Panc1 (cell line): ENCODE measurements around the gene AMN1. TPM values are rescaled to one million over a fixed set of nuclear protein-coding genes. Genes with fewer than 3 reads are reported as not detected.

Experiments
- ATAC-seq: fragments of 200-7000 bp; cut with Tn5 transposase; 2 replicates; pipeline ENCODE4 v1.9.1; 2020; ENCODE audit warnings: mild to moderate bottlenecking, moderate library complexity
- BruUV-seq: library from RNA; stranded (reverse); fragments of 400-500 nt; replicated peaks from 2 replicates; lab custom pipeline; 2021; lab: Mats Ljungman, UMichigan
- CTCF ChIA-PET: fragments of 300-600 bp; sonication (Branson Sonifier 250); formaldehyde crosslinking; loops from one replicate; lab custom pipeline; 2022; ENCODE audit warnings: antibody characterized with exemption; lab: Charles Lee
- POLR2A ChIA-PET: fragments of 300-600 bp; sonication (Branson Sonifier 250); formaldehyde crosslinking; loops from one replicate; lab custom pipeline; 2022; ENCODE audit warnings: antibody characterized with exemption; lab: Charles Lee
- DNase-seq: peaks from one replicate; pipeline ENCODE4 v3.0.0-alpha.2; 2010; ENCODE audit warnings: low read depth, low spot score
- H3K27ac ChIP-seq: 2 replicates; pipeline ENCODE4 v1.5.1; 2011; ENCODE audit warnings: mild to moderate bottlenecking, low read length, inconsistent platforms
- H3K27me3 ChIP-seq: fragments of 200-500 bp; sonication (Bioruptor generic); 2 replicates; pipeline ENCODE4 v1.6.0; 2014; ENCODE audit warnings: low read length, inconsistent platforms; ENCODE audit not compliant: control insufficient read depth, insufficient read depth
- H3K36me3 ChIP-seq: fragments of 200-500 bp; sonication (Bioruptor generic); 2 replicates; pipeline ENCODE4 v1.5.1; 2014; ENCODE audit warnings: inconsistent platforms, mild to moderate bottlenecking, low read length, moderate library complexity; ENCODE audit not compliant: control insufficient read depth, insufficient read depth
- H3K4me1 ChIP-seq: 2 replicates; pipeline ENCODE4 v1.5.1; 2011; ENCODE audit warnings: inconsistent platforms, mild to moderate bottlenecking, low read length, moderate library complexity; ENCODE audit not compliant: control insufficient read depth, insufficient read depth
- H3K4me3 ChIP-seq, 2 experiments: 2 replicates each; pipeline ENCODE4 v1.5.1; 2011 to 2012; ENCODE audit warnings: low read depth in 2 of 2, low read length in 2 of 2, mild to moderate bottlenecking in 2 of 2, inconsistent platforms in 1 of 2, moderate library complexity in 1 of 2
- H3K9me3 ChIP-seq: fragments of 200-500 bp; sonication (Bioruptor generic); 2 replicates; pipeline ENCODE4 v1.5.1; 2014; ENCODE audit warnings: low read depth, mild to moderate bottlenecking, inconsistent platforms, low read length, moderate library complexity; ENCODE audit not compliant: control insufficient read depth, insufficient read depth
- CTCF ChIP-seq: fragments of 450-650 bp; IDR thresholded peaks from 2 replicates; pipeline ENCODE4 v1.5.1; 2017; ENCODE audit warnings: mild to moderate bottlenecking
- POLR2AphosphoS5 ChIP-seq: IDR thresholded peaks from 2 replicates; pipeline ENCODE4 v1.6.1; 2012; ENCODE audit warnings: mild to moderate bottlenecking, low read depth, low read length, moderate library complexity
- SIN3A ChIP-seq: IDR thresholded peaks from 2 replicates; pipeline ENCODE4 v1.6.1; 2012; ENCODE audit warnings: low read depth, mild to moderate bottlenecking, low read length, moderate library complexity, borderline replicate concordance; ENCODE audit not compliant: insufficient read depth
- TCF7L2 ChIP-seq: IDR thresholded peaks from 2 replicates; pipeline ENCODE4 v1.6.1; 2011; ENCODE audit warnings: mild to moderate bottlenecking, low read depth, low read length, inconsistent platforms
- in situ Hi-C: cut with HindIII; loops from 2 replicates; pipeline ENCODE4 v1.10.0; 2016; ENCODE audit warnings: low sequenced_read_pairs, low pct_unique_long_range_greater_than_20kb
- intact Hi-C: fragments of 100-400 bp; cut with micrococcal nuclease; formaldehyde crosslinking; loops from one replicate; pipeline ENCODE4 v1.10.0; 2022; ENCODE audit not compliant: unreplicated experiment
- total RNA-seq: library from RNA; stranded (reverse); gene quantifications from one replicate; pipeline ENCODE4 v1.2.1, GENCODE V29; 2021; ENCODE audit not compliant: unreplicated experiment
- TF ChIP-seq, protein P1 (sequence below), 2 experiments: IDR thresholded peaks; 2 replicates each; pipeline ENCODE4 v1.6.1; 2011 to 2012; ENCODE audit warnings: low read depth in 2 of 2, control low read depth in 1 of 2, low read length in 1 of 2, mild to moderate bottlenecking in 1 of 2, moderate library complexity in 1 of 2; ENCODE audit not compliant: insufficient read depth in 1 of 2

AMN1 gene
- total RNA-seq, 1 experiment from 2014 or later: 16.4 TPM

DNA sequence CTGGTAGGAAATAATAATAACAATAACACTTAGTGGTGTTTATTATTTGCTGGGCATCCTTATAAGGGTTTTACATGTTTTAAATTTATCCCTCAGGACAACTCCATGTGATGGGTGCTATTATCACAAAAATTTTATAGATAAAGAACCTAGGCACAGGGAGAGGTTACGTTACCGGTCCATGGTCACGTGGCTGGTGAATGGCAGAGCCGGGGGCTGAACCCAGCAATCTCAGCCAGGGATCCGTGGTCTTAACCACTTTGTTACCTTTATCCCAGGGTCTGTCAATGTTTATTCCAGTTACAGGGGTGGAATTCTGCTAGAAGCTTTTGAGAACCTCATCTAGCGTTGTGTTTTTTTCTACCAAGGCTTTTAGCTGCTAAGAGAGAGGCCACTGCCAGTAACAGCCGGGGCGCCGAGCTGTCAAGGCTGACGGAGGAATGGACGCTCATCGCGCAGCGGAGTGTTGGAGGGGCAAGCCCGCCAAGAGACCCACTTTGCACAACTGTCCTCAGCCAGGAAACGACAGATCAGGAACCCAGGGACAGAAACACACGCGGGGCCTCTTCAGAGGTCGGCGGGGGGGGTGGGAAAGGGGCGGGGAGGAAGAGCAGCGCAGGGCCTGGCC, 418 bp downstream of the AMN1 start:
- H3K4me1 ChIP-seq: peaks cover 22% of the 10 kb centered on the region
- DNase-seq (no peak), ATAC-seq (peak; percentile 39)
- TF ChIP-seq TCF7L2: no peak
- TF ChIP-seq POLR2AphosphoS5: no peak; the same call in none of the 2 replicates
- peak; percentile 43; the same call in 1 of the 2 replicates for TF ChIP-seq SIN3A
- no peak for TF ChIP-seq CTCF
- TF ChIP-seq, protein P1, sequence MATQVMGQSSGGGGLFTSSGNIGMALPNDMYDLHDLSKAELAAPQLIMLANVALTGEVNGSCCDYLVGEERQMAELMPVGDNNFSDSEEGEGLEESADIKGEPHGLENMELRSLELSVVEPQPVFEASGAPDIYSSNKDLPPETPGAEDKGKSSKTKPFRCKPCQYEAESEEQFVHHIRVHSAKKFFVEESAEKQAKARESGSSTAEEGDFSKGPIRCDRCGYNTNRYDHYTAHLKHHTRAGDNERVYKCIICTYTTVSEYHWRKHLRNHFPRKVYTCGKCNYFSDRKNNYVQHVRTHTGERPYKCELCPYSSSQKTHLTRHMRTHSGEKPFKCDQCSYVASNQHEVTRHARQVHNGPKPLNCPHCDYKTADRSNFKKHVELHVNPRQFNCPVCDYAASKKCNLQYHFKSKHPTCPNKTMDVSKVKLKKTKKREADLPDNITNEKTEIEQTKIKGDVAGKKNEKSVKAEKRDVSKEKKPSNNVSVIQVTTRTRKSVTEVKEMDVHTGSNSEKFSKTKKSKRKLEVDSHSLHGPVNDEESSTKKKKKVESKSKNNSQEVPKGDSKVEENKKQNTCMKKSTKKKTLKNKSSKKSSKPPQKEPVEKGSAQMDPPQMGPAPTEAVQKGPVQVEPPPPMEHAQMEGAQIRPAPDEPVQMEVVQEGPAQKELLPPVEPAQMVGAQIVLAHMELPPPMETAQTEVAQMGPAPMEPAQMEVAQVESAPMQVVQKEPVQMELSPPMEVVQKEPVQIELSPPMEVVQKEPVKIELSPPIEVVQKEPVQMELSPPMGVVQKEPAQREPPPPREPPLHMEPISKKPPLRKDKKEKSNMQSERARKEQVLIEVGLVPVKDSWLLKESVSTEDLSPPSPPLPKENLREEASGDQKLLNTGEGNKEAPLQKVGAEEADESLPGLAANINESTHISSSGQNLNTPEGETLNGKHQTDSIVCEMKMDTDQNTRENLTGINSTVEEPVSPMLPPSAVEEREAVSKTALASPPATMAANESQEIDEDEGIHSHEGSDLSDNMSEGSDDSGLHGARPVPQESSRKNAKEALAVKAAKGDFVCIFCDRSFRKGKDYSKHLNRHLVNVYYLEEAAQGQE (IDR thresholded peaks at IDR 0.05; ENCODE audit: insufficient read depth in 1 of 2, low read depth in 2 of 2, low read length in 1 of 2): no peak
- peaks cover 3% of the 10 kb centered on the region; the same call in 1 of the 2 replicates for H3K9me3 ChIP-seq
- no peaks in the 10 kb centered on the region for H3K27me3 ChIP-seq
- ChIA-PET POLR2A (interaction anchor here (0.9 kb wide), 1 partner anchor 14 kb away, joined by 3 read pairs; no protein-coding TSS in a partner anchor), CTCF (interaction anchor here (0.5 to 0.9 kb wide), 2 partner anchors 21 to 584 kb away, joined by 3 to 5 read pairs; no protein-coding TSS in a partner anchor)
- intact Hi-C loops (no loop called here), in situ Hi-C loops (no loop called here)
- H3K36me3 ChIP-seq: no peaks in the 10 kb centered on the region; the same call in 1 of the 2 replicates
- BruUV-seq: no TSS peak
- peak overlapping the region; percentile 78 to 88 for H3K4me3 ChIP-seq
- H3K27ac ChIP-seq: peak overlapping the region; percentile 98

DNA sequence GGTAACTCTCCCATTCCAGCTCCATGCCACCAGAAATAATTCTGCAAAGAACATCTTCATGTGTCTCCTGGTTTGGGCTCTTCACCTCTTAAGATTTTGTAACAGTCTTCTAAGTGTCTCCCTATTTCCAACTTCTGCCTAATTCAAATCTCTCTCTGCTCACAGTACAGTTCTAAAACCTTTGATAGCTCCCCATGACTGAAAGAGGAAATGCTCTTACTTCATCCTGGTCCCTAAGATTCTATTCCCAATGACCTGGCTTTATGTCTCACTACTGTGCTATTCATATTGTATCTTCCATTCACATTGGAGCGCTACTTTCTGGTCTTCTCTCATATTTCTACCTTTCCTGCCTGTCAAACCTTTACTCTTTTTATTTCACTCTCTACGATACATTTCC, 1.6 kb downstream of the AMN1 start:
- Histone ChIP-seq H3K27me3 (no peaks in the 10 kb centered on the region), H3K9me3 (peaks cover 3% of the 10 kb centered on the region; the same call in 1 of the 2 replicates), H3K27ac (peak overlapping the region; percentile 98), H3K4me1 (peaks cover 18% of the 10 kb centered on the region), H3K4me3 (no peak overlapping the region), H3K36me3 (no peaks in the 10 kb centered on the region; the same call in 1 of the 2 replicates)
- intact Hi-C loops: no loop called here
- ATAC-seq (no peak), DNase-seq (no peak)
- BruUV-seq: TSS peak; percentile 77
- POLR2A ChIA-PET: no interaction called here
- no peak for TF ChIP-seq CTCF
- TF ChIP-seq, protein P1 (IDR thresholded peaks at IDR 0.05; ENCODE audit: insufficient read depth in 1 of 2, low read depth in 2 of 2, low read length in 1 of 2): no peak
- CTCF ChIA-PET: no interaction called here
- in situ Hi-C loops: no loop called here
